Vagina (tissue), 2 donors: ENCODE results near the gene KRTAP5-9.

ENCODE experiments used
- CTCF ChIP-seq, 3 experiments: fragments of 450-650 bp in 2 of 3; fragments of 200-600 bp in 1 of 3; sonication (generic) in 1 of 3; IDR thresholded peaks; one replicate each; pipeline ENCODE4 v1.5.1; 2017 to 2019; ENCODE audit warnings: antibody characterized with exemption in 3 of 3, mild to moderate bottlenecking in 2 of 3, moderate library complexity in 2 of 3
- POLR2A ChIP-seq, 2 donors: fragments of 450-650 bp; IDR thresholded peaks; one replicate each; pipeline ENCODE4 v1.6.1; 2017; ENCODE audit warnings: antibody characterized with exemption in 2 of 2, mild to moderate bottlenecking in 2 of 2, moderate library complexity in 2 of 2

GRCh38 chr11:71532036-71532610 is 16.1 kb upstream of the KRTAP5-9 start:
- TF ChIP-seq CTCF (IDR thresholded peaks at IDR 0.05) (no peak), POLR2A (IDR thresholded peaks at IDR 0.05) (no peak)
